Smooth muscle cell (in vitro differentiated cells): ENCODE measurements around the gene RCVRN. TPM values are rescaled to one million over a fixed set of nuclear protein-coding genes. Genes with fewer than 3 reads are reported as not detected.
A peak's percentile ranks its signal among the peaks of the same experiment; 100 is the strongest.

ENCODE experiments used
- DNase-seq: peaks from one replicate; lab custom pipeline; 2025; ENCODE audit not compliant: unreplicated experiment; lab: John Stamatoyannopoulos, UW
- H2AFZ ChIP-seq: fragments of 200-600 bp; sonication (generic); 2 replicates; pipeline ENCODE4 v1.6.0; 2016; ENCODE audit warnings: antibody characterized with exemption, low read depth, mild to moderate bottlenecking
- H3F3A ChIP-seq: fragments of 200-600 bp; sonication (generic); 2 replicates; pipeline ENCODE4 v1.6.0; 2017; ENCODE audit warnings: antibody characterized with exemption, low read depth
- H3K27ac ChIP-seq: fragments of 200-600 bp; sonication (generic); 2 replicates; pipeline ENCODE4 v1.5.1; 2016; ENCODE audit warnings: low read depth, mild to moderate bottlenecking
- H3K27me3 ChIP-seq: fragments of 200-600 bp; sonication (generic); 2 replicates; pipeline ENCODE4 v1.6.1; 2016; ENCODE audit warnings: low read depth, mild to moderate bottlenecking
- H3K36me3 ChIP-seq: fragments of 200-600 bp; sonication (generic); 2 replicates; pipeline ENCODE4 v1.5.1; 2016; ENCODE audit warnings: low read depth
- H3K4me1 ChIP-seq: fragments of 200-600 bp; sonication (generic); 2 replicates; pipeline ENCODE4 v1.5.1; 2016; ENCODE audit warnings: low read depth
- H3K4me2 ChIP-seq: fragments of 200-600 bp; sonication (generic); 2 replicates; pipeline ENCODE4 v1.6.0; 2016; ENCODE audit warnings: mild to moderate bottlenecking
- H3K4me3 ChIP-seq: fragments of 200-600 bp; sonication (generic); 2 replicates; pipeline ENCODE4 v1.5.1; 2016; ENCODE audit warnings: mild to moderate bottlenecking
- H3K79me2 ChIP-seq: fragments of 200-600 bp; sonication (generic); 2 replicates; pipeline ENCODE4 v1.6.0; 2016; ENCODE audit warnings: low read depth, mild to moderate bottlenecking
- H3K9ac ChIP-seq: fragments of 200-600 bp; sonication (generic); 2 replicates; pipeline ENCODE4 v1.6.0; 2016; ENCODE audit warnings: low read depth
- H3K9me3 ChIP-seq: fragments of 200-600 bp; sonication (generic); replicated peaks from 2 replicates; pipeline ENCODE4 v1.5.1; 2016; ENCODE audit warnings: low read depth
- H4K20me1 ChIP-seq: fragments of 200-600 bp; sonication (generic); 2 replicates; pipeline ENCODE4 v1.6.0; 2016; ENCODE audit warnings: low read depth
- WGBS: methylation state at CpG from one replicate; pipeline ENCODE4 v1.1.7; 2016; ENCODE audit warnings: low lambda C conversion rate; 5-methylcytosine and 5-hydroxymethylcytosine counted together
- polyA plus RNA-seq: library from polyadenylated mRNA; unstranded; fragments of >200 nt; fragmentation: Nextera tagmentation; extraction: Ambion mirVana; gene quantifications from 2 replicates; pipeline ENCODE4 v1.2.1, GENCODE V29; 2016
- total RNA-seq: library from RNA; depleted of rRNA; stranded (reverse); fragments of >200 nt; gene quantifications from 2 replicates; pipeline ENCODE4 v1.2.3, GENCODE V29; 2014
- TF ChIP-seq, protein P1 (sequence below): fragments of 200-600 bp; sonication (generic); IDR thresholded peaks from 2 replicates; pipeline ENCODE4 v1.5.1; 2017; ENCODE audit warnings: borderline replicate concordance, mild to moderate bottlenecking, antibody characterized with exemption; ENCODE audit not compliant: insufficient read depth, poor library complexity, severe bottlenecking

RCVRN gene
- total and polyA plus RNA-seq, 2 experiments from 2014 or later, result 3.2 to 4.0 TPM

DNA sequence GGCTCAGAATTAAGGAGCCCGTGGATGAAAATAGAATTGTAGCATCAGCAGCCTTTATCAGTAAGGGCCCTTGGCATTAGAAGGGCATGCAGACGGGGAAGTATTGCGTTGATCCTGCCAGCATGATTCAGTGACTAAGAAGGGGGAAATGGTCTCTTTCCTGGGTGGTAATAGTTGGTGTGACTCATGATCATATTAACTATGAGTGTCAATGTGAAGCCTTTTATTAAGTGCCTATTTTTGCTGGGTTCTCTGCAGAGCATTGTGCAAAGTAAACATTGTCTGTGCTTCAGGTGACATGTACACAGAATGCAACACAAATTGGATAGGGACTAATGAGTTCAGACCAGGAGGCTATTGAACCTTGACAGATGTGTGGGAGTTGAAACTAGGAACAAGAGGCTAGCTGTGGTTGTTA, 24.5 kb downstream of the RCVRN start:
- Histone ChIP-seq H3K4me2 (peak overlapping the region; percentile 12), H2AFZ (no peak overlapping the region), H3K79me2 (no peaks in the 10 kb centered on the region), H3K9ac (no peak overlapping the region), H3K36me3 (peaks cover 5% of the 10 kb centered on the region), H3K27ac (peak overlapping the region; percentile 42), H4K20me1 (no peaks in the 10 kb centered on the region), H3K9me3 (peaks cover 10% of the 10 kb centered on the region), H3K4me3 (no peak overlapping the region), H3F3A (no peaks in the 10 kb centered on the region), H3K4me1 (peaks cover 1% of the 10 kb centered on the region), H3K27me3 (no peaks in the 10 kb centered on the region)
- DNase-seq, result no peak
- TF ChIP-seq, protein P1, sequence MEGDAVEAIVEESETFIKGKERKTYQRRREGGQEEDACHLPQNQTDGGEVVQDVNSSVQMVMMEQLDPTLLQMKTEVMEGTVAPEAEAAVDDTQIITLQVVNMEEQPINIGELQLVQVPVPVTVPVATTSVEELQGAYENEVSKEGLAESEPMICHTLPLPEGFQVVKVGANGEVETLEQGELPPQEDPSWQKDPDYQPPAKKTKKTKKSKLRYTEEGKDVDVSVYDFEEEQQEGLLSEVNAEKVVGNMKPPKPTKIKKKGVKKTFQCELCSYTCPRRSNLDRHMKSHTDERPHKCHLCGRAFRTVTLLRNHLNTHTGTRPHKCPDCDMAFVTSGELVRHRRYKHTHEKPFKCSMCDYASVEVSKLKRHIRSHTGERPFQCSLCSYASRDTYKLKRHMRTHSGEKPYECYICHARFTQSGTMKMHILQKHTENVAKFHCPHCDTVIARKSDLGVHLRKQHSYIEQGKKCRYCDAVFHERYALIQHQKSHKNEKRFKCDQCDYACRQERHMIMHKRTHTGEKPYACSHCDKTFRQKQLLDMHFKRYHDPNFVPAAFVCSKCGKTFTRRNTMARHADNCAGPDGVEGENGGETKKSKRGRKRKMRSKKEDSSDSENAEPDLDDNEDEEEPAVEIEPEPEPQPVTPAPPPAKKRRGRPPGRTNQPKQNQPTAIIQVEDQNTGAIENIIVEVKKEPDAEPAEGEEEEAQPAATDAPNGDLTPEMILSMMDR, result no peak
- WGBS, result 35% methylated on average over 3 of the region's 3 CpGs

DNA sequence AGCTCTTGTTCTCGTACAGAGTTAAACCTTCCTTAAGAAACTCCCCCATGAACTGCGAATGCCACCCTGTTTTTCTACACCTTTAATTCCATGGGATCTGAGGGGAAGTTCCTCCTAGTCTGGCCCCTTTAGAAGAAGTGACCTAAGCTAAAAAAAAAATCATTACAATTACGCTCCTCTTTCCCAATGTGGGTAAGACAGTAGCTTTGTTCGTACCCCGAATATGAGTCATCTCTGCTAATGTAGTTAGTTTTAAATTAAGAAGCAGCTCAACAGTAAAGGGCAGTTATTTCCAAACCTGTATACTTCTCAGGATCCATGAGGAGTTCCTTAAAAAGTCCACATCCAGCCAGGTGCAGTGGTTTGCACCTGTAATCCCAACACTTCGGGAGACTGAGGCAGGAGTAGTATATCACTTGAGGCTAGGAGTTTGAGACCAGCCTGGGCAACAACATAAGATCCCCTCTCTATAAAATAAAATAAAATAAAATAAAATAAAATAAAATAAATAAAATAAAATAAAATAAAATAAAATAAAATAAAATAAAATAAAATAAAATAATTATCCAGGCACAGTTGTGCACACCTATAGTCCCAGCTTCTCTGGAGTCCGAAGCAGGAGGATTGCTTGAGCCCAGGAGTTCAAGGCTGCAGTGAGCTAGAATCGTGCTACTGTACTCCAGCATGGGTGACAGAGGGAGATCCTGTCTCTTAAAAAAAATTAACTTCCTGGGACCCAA, 26.1 kb downstream of the RCVRN start:
- TF ChIP-seq, protein P1, result no peak
- Histone ChIP-seq H4K20me1 (no peaks in the 10 kb centered on the region), H2AFZ (no peak overlapping the region), H3K79me2 (no peaks in the 10 kb centered on the region), H3K4me1 (peaks cover 8% of the 10 kb centered on the region), H3K27me3 (no peaks in the 10 kb centered on the region), H3F3A (no peaks in the 10 kb centered on the region), H3K4me2 (peak overlapping the region; percentile 12), H3K4me3 (no peak overlapping the region), H3K36me3 (peaks cover 5% of the 10 kb centered on the region), H3K9me3 (peaks cover 4% of the 10 kb centered on the region), H3K27ac (peak overlapping the region; percentile 43), H3K9ac (no peak overlapping the region)
- DNase-seq, result no peak
- 76% methylated on average over 8 of the region's 8 CpGs for whole genome bisulfite sequencing

DNA sequence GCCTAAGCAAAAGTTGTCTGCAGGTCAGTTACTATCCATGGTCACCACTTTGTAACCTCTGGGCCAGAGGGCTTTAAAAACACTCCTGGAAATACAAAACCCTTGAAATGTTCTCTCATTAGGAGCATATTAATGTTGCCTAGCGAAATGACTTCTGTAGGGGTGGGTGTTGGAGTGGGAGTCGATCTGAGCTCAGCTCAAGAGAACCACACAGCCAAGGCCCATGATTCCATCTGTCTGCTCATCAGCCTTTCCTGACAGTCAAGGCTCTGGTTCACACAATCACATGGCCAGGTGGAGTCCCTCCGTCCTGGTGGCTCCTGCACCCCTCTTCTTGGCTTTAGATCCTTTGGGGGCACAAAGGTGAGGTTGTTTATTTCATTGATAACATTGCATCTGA, 26.7 kb downstream of the RCVRN start:
- Histone ChIP-seq H3K4me1 (peaks cover 8% of the 10 kb centered on the region), H2AFZ (no peak overlapping the region), H3K4me3 (no peak overlapping the region), H3F3A (no peaks in the 10 kb centered on the region), H3K27me3 (no peaks in the 10 kb centered on the region), H3K36me3 (peaks cover 5% of the 10 kb centered on the region), H3K4me2 (no peak overlapping the region), H3K79me2 (no peaks in the 10 kb centered on the region), H3K9me3 (no peaks in the 10 kb centered on the region), H3K27ac (no peak overlapping the region), H3K9ac (no peak overlapping the region), H4K20me1 (no peaks in the 10 kb centered on the region)
- DNase-seq, result no peak
- 80% methylated on average over 3 of the region's 3 CpGs for WGBS
- TF ChIP-seq, protein P1, result no peak

GRCh38 chr17:9875441-9875840, 29.6 kb downstream of the RCVRN start:
- Histone ChIP-seq H3K79me2 (no peaks in the 10 kb centered on the region), H3K36me3 (no peaks in the 10 kb centered on the region), H3K4me3 (no peak overlapping the region), H4K20me1 (no peaks in the 10 kb centered on the region), H3F3A (no peaks in the 10 kb centered on the region), H2AFZ (no peak overlapping the region), H3K4me2 (no peak overlapping the region), H3K27me3 (no peaks in the 10 kb centered on the region), H3K9me3 (no peaks in the 10 kb centered on the region), H3K27ac (no peak overlapping the region), H3K4me1 (peaks cover 8% of the 10 kb centered on the region), H3K9ac (no peak overlapping the region)
- TF ChIP-seq, protein P1, result no peak
- DNase-seq, result no peak
- WGBS, result 22% methylated on average over 3 of the region's 3 CpGs
